HG02981 (cell line): Measurements from ENCODE around the gene ZNF418.
"Not testable (repeated sequence)": the region's sequence is repeated elsewhere in the genome, so short reads cannot be mapped to it uniquely, and the experiment has no call there.

Experiments used
- ATAC-seq: cut with Tn5 transposase; IDR thresholded peaks from one replicate; pipeline ENCODE4 v1.9.1; 2021; ENCODE audit warnings: mild to moderate bottlenecking, moderate library complexity; ENCODE audit not compliant: unreplicated experiment

ZNF418 gene

DNA sequence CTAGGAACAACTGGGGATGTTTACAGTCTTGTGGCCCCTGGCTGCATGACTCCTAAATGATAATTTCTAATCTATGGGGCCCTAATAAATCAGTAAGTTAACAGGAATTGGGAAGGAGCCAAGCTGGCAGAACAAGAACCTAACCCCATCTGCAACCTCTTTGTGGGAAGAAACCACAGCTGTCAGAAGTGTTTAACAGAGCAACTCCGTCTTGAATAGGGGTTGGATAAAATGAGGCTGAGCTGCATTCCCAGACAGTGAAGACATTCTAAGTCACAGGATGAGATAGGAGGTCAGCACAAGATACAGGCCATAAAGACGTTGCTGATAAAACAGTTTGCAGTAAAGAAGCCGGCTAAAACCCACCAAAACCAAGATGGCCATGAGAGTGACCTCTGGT, 44.5 kb downstream of the ZNF418 start:
- not testable (repeated sequence) for ATAC-seq

- ATAC-seq: no peak
Measured at GRCh38 chr19:57888560-57889231, 46.5 kb downstream of the ZNF418 start, which contains the start of gene ZNF814. Gene ZNF814, minus strand, starts transcription at chr19:57889037. Its CDS starts 235 bp downstream, at chr19:57888802.

- no peak for ATAC-seq
Measured at GRCh38 chr19:57888107-57888559, 47.1 kb downstream of the ZNF418 start.

- ATAC-seq: no peak
Measured at GRCh38 chr19:57887195-57887941, 47.8 kb downstream of the ZNF418 start.

DNA sequence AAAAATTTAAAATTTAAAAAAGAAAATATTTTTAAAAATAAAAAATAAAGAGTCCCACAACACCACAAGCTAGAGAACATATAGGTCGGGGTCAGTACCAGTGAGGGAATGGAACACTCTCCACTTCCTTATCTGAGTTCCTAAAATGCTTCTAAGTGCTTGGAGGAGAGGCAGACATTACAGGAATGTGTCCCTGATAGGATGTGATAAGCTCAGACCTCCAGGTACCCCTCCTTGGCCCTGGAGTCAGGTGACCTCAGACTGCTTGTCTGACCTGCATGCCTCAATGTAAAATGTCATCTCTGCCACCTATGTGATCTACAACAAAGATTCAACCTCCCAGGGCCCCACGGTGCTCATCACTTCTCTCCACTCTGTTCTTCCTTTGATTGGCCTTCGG, 49.2 kb downstream of the ZNF418 start:
- ATAC-seq: no peak

DNA sequence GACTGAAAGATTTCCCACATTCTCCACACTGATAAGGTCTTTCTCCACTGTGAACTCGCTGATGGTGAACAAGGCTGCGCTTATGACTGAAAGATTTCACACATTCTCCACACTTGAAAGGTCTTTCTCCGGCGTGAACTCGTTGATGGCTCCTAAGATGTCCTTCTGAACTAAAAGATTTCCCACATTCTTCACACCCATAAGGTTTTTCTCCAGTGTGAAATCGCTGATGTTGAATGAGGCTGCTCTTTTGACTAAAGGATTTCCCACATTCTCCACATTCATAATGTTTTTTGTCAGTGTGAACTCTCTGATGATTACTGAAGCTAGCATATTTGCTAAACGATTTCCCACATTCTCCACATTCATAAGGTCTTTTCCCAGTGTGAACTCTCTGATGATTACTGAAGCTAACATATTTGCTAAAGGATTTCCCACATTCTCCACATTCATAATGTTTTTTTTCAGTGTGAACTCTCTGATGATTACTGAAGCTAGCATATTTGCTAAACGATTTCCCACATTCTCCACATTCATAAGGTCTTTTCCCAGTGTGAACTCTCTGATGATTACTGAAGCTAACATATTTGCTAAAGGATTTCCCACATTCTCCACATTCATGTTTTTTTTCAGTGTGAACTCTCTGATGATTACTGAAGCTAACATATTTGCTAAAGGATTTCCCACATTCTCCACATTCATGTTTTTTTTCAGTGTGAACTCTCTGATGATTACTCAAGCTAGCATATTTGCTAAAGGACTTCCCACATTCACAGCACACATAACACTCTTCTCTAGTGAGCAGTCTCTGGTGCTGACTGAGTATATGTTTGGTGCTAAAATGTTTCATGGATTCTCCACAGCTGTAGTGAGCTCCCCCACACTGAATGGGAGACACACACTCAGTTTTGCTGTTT, 61.1 kb downstream of the ZNF418 start:
- ATAC-seq: not testable (repeated sequence)

GRCh38 chr19:57872450-57872849, 62.8 kb downstream of the ZNF418 start:
- no peak for ATAC-seq
